Ishikawa (cell line): ENCODE results near the gene RALGPS2.

ENCODE experiments used
- CEBPB ChIP-seq: IDR thresholded peaks from 2 replicates; pipeline ENCODE4 v1.6.1; 2012
- CREB1 ChIP-seq: IDR thresholded peaks from 2 replicates; pipeline ENCODE4 v1.6.1; 2012; ENCODE audit warnings: low read depth
- EGR1 ChIP-seq: IDR thresholded peaks from 2 replicates; pipeline ENCODE4 v1.6.1; 2012
- EP300 ChIP-seq: IDR thresholded peaks from 2 replicates; pipeline ENCODE4 v1.6.1; 2012; ENCODE audit warnings: borderline replicate concordance
- FOXM1 ChIP-seq: IDR thresholded peaks from 2 replicates; pipeline ENCODE4 v1.6.1; 2012; ENCODE audit warnings: low read depth, borderline replicate concordance
- NFIC ChIP-seq: IDR thresholded peaks from 2 replicates; pipeline ENCODE4 v1.6.1; 2012
- RAD21 ChIP-seq: IDR thresholded peaks from 2 replicates; pipeline ENCODE4 v1.6.1; 2012; ENCODE audit warnings: low read depth
- TAF1 ChIP-seq: IDR thresholded peaks from 2 replicates; pipeline ENCODE4 v1.6.1; 2012; ENCODE audit warnings: low read depth, mild to moderate bottlenecking
- TCF12 ChIP-seq: IDR thresholded peaks from 2 replicates; pipeline ENCODE4 v1.6.1; 2012; ENCODE audit warnings: low read depth
- TEAD4 ChIP-seq: IDR thresholded peaks from 2 replicates; pipeline ENCODE4 v1.6.1; 2012
- YY1 ChIP-seq: IDR thresholded peaks from 2 replicates; pipeline ENCODE4 v1.6.1; 2012; ENCODE audit warnings: low read depth
- ZBTB7A ChIP-seq: IDR thresholded peaks from 2 replicates; pipeline ENCODE4 v1.6.1; 2012; ENCODE audit warnings: low read depth
- TF ChIP-seq, protein P1 (sequence below): IDR thresholded peaks from 2 replicates; pipeline ENCODE4 v1.6.1; 2012
- TF ChIP-seq, protein P2 (sequence below): IDR thresholded peaks from 2 replicates; pipeline ENCODE4 v1.6.1; 2012; ENCODE audit warnings: low read depth, mild to moderate bottlenecking
- TF ChIP-seq, protein P3 (sequence below): IDR thresholded peaks from 2 replicates; pipeline ENCODE4 v1.6.1; 2012

RALGPS2 gene

DNA sequence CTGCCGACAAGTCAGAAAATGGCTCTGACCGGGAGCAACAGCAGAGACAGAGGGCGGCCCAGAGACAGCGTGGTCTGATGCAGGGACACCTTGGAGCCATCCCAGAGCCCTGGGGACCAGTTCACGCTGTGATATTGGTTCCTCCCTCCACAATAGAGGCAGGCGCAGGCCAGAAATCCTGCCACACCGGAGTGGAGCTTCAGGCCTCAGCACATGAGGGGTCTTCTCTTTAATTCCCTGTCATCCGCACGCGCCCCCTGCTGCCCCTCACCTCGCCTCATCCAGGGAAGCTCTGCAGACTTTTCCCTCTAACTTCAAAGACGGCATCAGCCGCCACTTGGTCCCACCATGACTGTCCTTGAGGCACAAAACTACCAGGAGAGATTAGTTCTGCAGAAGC is 221.4 kb downstream of the RALGPS2 start:
- TF ChIP-seq TAF1 (no peak), YY1 (no peak), EP300 (no peak), RAD21 (no peak), NFIC (no peak)

DNA sequence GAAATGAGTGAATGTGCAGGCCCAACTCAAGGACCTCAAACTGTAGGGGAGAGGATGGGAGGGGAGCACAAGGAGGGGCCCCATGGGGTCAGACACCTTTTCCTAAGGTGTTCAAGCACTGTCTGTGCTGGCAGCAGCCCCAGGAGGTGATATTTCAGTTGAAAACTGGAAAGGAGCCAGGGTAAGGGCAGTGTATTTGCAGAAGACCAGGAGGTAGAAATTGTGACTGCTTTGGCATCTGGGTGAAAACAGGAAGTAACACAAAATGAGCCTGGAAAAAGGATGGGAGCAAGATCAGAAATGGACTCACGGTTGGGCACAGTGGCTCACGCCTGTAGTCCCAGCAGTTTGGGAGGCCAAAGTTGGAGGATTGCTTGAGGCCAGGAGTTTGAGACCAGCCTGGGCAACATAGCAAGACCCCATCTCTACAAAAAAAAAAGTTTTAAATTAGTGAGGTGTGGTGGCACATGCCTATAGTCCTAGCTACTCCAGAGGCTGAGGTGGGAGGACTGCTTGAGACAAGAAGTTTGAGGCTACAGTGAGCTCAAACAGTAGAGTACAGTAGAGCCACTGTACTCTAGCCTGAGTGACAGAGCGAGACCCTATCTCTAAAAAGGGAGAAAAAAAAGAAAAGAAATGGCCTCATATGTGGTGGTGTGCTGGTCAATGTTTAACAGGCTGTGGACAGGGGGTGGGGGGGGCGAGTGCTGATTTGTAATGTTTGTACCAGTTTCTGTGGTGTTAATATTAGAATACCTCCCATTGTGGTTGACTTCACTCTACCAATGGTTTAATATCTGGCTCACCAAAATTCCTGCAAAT is 222.0 kb downstream of the RALGPS2 start:
- no peak for TF ChIP-seq CREB1
- TF ChIP-seq, protein P1, sequence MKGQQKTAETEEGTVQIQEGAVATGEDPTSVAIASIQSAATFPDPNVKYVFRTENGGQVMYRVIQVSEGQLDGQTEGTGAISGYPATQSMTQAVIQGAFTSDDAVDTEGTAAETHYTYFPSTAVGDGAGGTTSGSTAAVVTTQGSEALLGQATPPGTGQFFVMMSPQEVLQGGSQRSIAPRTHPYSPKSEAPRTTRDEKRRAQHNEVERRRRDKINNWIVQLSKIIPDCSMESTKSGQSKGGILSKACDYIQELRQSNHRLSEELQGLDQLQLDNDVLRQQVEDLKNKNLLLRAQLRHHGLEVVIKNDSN, result no peak
- TF ChIP-seq CEBPB, result no peak
- no peak for TF ChIP-seq TAF1
- TF ChIP-seq ZBTB7A, result no peak
- TF ChIP-seq RAD21, result no peak
- TF ChIP-seq, protein P2, sequence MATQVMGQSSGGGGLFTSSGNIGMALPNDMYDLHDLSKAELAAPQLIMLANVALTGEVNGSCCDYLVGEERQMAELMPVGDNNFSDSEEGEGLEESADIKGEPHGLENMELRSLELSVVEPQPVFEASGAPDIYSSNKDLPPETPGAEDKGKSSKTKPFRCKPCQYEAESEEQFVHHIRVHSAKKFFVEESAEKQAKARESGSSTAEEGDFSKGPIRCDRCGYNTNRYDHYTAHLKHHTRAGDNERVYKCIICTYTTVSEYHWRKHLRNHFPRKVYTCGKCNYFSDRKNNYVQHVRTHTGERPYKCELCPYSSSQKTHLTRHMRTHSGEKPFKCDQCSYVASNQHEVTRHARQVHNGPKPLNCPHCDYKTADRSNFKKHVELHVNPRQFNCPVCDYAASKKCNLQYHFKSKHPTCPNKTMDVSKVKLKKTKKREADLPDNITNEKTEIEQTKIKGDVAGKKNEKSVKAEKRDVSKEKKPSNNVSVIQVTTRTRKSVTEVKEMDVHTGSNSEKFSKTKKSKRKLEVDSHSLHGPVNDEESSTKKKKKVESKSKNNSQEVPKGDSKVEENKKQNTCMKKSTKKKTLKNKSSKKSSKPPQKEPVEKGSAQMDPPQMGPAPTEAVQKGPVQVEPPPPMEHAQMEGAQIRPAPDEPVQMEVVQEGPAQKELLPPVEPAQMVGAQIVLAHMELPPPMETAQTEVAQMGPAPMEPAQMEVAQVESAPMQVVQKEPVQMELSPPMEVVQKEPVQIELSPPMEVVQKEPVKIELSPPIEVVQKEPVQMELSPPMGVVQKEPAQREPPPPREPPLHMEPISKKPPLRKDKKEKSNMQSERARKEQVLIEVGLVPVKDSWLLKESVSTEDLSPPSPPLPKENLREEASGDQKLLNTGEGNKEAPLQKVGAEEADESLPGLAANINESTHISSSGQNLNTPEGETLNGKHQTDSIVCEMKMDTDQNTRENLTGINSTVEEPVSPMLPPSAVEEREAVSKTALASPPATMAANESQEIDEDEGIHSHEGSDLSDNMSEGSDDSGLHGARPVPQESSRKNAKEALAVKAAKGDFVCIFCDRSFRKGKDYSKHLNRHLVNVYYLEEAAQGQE, result no peak

DNA sequence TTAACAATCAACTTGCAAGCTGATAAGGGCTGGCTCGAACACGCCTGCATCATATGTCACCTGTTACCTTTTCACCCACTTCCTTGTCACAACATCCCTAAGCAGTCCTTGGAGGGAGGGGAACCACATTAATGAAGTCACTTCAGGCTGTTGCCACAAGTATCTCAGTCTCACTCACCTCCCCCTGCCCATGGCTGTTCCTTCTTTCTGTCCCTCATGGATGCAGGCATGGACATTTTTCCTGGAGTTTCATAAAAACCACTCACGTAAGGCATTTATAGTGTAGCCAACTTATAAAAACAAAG is 222.6 kb downstream of the RALGPS2 start:
- no peak for TF ChIP-seq TCF12
- no peak for TF ChIP-seq RAD21
- no peak for TF ChIP-seq EGR1
- TF ChIP-seq, protein P1, result no peak
- TF ChIP-seq, protein P3, sequence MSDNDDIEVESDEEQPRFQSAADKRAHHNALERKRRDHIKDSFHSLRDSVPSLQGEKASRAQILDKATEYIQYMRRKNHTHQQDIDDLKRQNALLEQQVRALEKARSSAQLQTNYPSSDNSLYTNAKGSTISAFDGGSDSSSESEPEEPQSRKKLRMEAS, result no peak
- TF ChIP-seq CEBPB, result no peak
- no peak for TF ChIP-seq NFIC
- no peak for TF ChIP-seq FOXM1
- TF ChIP-seq, protein P2, result no peak
- TF ChIP-seq TAF1, result no peak

DNA sequence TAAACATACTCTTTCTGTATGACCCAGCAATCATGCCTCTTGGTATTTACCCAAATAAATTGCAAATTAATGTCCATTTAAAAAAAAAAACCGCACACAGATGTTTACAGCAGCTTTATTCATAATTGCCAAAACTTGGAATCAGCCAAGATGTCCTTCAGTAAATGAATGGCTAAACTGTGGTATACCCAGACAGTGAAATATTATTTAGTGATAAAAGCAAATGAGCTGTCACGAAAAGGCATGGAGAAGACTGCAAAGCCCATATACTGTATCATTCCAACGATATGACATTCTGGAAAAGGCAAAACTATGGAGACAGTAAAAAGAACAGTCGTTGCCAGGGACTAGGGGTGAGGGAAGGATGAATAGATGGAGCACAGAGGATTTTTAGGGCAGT is 223.6 kb downstream of the RALGPS2 start:
- TF ChIP-seq CEBPB, result no peak
- TF ChIP-seq EP300, result no peak
- TF ChIP-seq CREB1, result no peak
- TF ChIP-seq, protein P3, result no peak
- TF ChIP-seq, protein P2, result no peak
- TF ChIP-seq TAF1, result no peak
- no peak for TF ChIP-seq FOXM1
- TF ChIP-seq YY1, result no peak
- TF ChIP-seq NFIC, result no peak
- TF ChIP-seq, protein P1, result no peak
- TF ChIP-seq TEAD4, result no peak
- no peak for TF ChIP-seq EGR1
- TF ChIP-seq RAD21, result no peak

DNA sequence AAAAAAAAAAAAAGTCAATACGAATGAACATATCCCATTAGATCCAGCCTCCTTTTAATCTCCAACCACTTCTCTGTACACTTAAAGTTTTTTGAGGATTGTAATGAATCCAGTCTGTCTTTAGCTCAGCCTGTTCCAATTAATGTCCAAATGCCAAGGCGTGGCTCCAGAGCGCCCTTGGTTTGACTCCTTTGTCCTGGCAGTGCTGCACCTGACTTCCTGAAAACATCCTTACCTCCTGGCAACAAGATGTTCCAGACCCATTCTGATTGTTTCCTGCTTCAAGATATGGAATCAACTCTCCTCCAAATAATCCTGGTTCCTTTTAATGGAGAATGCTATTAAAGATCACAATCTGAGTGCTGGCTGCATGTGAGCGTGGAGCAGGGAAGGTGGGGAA is 226.6 kb downstream of the RALGPS2 start:
- TF ChIP-seq TCF12 (no peak), CEBPB (no peak), EGR1 (no peak)
